Stimulated activated CD8-positive, alpha-beta memory T cell treated with anti-CD3 and anti-CD28 coated beads, Interleukin-7, amount 100 ng/mL, for 1 hour (primary cell): ENCODE results near the gene ADNP2.
"Not testable (repeated sequence)": the region's sequence is repeated elsewhere in the genome, so short reads cannot be mapped to it uniquely, and the experiment has no call there.

Experiments used
- DNase-seq, 2 donors: peaks; one replicate each; pipeline ENCODE4 v3.0.0-alpha.2; 2020; ENCODE audit warnings: low read depth in 2 of 2

ADNP2 gene

DNA sequence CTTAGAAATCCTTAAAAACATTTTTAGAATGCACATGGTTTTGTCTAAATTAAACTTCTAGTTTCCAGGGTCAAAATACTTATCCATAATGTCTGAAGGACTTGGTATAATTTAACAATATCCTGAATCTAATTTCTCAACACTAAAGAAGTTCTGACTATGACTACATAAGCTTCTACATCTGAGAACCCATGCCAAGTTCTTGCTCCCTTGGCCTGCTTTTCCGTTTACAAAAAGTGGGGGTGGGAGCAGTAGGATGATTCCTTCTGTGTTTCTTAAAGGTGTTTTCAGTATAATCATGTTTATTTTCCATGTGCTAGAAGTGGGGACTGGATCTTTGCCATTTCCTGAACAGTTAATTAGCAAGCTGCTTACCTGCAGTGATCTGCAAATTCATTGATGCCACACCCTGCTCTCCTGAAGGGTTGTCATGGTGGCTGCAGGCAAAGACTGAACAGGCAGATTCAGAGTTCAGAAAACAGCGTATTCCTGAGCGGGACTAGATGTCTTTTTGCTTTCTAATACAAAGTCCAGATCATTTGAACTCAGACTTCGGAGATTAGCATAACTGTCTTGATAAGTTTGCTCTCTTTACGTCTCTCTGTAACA, 36.2 kb downstream of the ADNP2 start:
- no peak for DNase-seq

DNA sequence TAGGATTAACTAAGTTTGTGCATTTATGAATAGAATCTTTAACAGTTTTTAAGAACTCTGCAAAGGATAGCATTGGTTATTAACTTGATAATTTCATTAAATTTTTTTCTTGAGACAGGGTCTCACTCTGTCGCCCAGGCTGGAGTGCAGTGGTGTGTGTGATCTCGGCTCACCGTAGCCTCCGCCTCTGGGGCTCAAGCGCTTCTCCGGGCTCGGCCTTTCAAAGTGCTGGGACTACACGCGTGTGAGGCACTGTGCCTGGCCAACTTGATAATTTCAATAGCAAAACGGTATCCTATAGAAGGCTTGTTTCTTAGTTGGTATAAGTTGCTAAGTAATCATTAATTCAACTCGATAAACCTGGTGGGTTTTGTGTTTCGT, 38.0 kb downstream of the ADNP2 start:
- DNase-seq: no peak

DNA sequence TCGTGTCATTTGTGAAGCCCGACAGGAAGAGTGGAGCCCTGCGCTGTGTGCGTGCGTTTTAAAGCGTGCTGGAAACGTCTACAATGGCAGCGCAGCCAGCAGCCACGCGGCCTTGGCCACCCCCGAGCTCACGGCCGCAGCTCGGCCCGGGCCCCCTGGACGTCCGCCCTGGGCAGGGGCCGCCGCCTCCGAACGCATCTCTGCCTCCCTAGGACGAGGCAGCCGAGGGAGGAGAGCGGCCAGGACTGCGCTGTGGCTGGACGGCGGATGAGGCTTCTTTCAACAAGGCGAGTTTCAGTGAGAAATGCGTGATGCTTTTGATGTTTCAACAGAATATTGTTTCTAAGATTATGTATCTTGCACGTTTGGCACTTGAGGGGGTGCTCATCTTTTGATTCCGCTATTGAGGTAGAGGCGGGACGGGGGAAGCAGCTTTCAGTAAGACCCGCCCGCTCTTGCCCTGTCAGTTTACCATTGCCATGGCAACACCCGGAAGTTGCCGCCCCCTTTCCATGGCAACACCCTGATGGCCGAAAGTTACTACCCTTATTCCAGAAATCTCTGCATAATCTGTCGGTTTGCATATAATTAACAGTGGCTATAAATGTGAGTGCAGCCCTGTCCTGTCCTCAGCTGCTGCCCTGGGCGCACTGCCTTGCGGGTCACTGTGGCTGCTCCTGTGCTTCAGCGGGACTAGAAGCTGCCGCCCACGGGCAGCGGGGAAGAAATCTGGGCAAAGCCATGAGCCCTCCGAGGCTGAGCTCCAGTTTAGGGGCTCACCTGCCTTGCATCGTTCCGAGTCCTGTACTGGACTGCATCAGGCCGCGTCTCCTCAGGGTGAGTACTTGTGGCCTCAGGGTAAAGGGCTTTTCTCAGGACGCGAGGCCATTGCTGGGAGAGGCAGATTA, 38.6 kb downstream of the ADNP2 start:
- peak; percentile 33 to 53 for DNase-seq

DNA sequence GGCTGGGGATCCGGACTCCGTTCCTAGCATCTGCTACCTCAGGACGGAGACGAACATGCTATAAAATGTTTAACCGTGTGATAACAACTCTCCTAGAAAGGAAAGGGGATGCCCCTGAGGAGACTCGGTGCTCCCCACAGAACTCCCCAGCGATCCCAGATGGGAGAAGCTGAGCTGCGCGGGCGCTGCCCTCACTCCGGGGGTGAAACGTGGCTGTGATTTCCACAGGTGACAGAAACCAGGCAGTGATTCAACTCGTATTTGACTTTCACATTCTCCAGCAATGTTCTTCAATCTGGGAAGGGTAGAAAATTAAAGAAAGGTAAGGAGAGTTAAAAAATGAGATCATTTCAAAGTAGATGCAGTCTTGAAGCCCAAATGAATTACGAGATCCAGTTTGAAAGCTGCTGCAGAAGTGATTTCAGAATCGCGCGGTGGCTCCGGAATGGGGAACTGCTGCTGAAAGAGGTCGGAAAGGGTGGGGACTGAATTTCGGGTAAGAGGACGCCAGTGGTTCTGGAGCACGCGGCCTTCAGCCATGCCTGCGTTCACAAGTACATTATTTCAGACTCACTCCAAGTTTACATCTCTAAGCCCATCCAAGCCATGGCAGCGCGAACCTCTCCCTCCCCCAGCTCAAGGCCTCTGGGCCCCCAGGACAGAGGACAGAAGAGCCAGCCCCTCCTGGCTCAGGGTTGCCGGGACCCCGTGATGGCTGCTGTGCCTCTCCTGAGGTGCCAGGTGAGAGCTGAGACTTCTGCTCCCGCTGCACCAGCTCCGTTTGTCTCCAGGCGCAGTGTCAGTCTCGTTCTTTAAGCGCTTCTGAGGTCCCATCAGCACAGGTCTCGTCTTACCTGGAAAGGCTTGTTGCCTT, 39.5 kb downstream of the ADNP2 start:
- DNase-seq: no peak

- no peak for DNase-seq
Measured at GRCh38 chr18:80149667-80150066, 40.6 kb downstream of the ADNP2 start.

- DNase-seq: no peak
Measured at GRCh38 chr18:80154293-80154692, 45.2 kb downstream of the ADNP2 start.

DNA sequence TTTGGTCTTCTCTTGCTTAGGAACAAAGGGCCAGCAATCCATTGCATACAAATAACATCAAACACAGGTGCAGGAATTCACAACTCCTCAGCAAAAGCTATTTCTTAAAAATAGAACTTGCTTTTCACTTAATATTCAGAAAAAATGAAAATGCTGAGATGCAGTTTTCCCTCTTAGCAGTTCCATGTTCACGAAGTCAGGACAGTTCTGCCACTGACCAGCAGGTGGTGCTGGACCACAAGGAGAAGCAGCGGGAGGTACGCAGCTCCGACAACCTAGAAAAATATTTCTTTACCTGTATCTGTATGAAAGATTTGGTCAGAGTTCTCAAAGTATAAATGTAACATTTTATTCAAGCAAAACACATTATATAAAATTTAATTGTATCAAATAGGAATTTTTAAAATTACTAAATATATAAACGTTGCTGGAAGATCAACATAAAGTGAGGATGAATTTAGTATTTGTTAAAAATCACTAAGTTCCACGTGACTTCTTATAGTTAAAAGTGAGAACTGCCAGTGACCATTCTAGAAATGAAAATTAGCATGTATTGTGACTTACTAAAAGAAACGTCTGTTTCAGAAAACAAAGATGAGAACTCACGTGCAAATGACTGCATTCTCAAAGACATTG, 48.8 kb downstream of the ADNP2 start:
- peak; percentile 44 to 67 for DNase-seq

DNA sequence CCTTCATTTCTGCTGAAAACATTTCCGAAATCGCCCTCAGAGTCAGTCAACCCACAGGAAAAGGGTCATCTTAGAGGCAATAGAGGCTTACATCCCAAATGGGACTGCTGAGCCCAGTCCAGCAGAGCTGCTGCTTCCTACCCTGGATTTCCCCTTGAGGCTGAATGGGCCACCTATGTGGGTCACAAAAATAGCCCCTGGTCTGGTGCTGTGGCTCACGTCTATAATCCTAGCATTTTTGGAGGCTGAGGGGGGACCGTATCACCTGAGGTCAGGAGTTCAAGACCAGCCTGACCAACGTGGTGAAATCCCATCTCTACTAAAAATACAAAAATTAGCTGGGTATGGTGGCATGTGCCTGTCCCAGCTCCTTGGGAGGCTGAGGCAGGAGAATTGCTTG, 49.3 kb downstream of the ADNP2 start:
- no peak for DNase-seq

GRCh38 chr18:80159713-80160636, 50.9 kb downstream of the ADNP2 start:
- no peak for DNase-seq

DNA sequence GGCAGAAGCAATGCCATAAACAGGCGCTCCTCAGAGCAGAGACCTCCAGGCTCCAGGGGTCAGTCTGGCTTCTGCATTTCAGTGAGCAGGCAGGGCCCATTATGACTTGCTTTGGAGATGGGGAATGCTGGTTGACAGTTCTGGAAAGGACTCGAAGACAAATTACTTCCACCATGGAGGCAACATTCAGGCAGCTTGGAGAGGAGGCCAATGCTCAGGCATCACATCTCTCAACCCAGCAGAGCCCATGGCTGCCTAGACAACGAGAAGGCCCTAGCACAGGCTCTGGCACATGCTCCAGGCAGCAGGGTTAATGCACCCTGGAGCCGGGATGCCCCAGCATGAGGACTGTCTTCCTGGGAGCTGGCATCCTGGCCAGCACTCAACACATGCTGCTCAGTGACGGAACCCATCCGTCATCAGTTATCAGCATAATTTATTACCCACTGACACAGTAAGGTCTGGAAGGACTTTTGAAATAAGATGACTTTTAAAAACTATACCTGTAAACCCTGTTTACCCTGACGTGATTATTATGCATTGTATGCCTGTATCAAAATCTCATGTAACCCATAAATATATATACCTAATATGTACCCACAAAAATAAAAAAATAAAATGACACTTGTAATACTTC, 52.8 kb downstream of the ADNP2 start:
- DNase-seq: no peak

DNA sequence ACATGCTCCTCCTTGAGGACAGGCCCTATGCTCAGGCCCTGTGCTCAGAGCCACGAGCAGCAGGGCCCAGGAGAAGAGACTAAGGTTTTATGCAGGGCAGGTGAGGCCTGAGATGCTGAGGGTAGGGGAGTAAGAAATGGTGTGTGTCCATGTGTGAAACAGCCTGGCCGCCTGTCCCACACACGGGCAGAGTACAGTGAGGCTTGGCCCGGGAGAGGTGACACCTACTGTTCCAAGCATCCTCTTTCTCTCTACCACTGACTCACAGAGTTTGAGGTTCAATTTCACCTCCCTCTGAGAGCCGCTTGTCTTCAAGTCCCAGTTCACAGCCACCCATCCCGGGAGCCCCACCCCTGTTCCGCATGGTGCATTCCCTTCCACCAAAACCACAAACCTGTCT, 54.1 kb downstream of the ADNP2 start:
- DNase-seq: no peak

GRCh38 chr18:80164727-80165355, 55.8 kb downstream of the ADNP2 start:
- DNase-seq: not testable (repeated sequence)

DNA sequence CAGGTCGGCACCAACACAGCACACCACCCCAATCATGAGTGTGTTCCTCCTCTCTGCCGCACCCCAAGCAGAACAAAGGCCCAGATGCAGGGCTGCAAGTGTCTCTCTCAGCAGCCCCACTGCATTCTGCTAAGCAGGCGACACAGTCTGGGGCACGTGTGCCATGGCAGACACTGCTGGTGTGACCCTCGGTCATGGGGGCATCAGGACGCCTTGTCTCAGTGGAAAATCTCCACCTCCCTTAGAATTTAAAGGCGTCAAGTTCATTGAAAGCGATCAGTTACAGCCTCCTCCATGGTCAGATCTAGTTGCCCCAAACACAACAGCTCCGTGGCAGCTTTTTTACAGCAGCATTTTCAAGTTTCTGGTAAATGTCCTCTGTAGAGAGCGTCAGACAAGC, 57.2 kb downstream of the ADNP2 start:
- no peak for DNase-seq

DNA sequence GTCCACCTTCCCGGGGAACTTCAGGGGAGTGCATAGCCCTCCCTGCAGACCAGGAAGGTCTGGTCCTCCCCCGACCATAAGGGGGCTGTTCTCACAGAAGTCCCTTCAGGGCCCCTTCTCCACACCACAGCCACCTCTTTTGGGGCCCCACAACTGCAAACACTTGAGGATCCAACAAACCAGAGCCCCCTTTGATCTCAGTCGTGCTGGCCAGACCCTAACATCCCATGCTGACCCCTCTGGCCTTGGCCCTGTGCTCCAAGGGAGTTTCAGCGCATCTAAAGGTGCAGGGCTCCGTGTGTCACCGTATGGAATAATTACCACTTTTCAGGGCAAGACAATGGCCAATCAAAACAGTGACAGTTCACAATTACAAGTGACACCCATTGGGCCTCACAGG, 57.7 kb downstream of the ADNP2 start:
- no peak for DNase-seq

DNA sequence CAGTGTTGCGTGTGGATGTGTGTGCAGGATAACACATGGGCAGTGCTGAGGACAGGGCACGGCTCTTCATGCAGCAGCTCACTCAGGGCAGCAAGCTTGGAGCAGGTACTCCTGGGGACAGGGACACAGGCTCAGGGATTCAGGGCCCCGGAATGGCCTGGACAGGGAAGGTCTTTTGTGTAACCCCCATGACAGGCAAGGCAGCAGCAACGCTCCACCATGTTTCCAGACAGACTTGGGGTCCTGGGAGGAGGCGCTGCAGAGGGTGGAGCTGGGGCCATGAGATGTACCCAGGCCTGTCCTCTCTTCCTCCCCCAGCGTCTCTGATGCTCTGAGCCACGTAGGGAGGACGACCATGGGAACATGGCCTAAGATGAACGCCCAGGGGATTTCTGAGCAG, 58.3 kb downstream of the ADNP2 start:
- no peak for DNase-seq

DNA sequence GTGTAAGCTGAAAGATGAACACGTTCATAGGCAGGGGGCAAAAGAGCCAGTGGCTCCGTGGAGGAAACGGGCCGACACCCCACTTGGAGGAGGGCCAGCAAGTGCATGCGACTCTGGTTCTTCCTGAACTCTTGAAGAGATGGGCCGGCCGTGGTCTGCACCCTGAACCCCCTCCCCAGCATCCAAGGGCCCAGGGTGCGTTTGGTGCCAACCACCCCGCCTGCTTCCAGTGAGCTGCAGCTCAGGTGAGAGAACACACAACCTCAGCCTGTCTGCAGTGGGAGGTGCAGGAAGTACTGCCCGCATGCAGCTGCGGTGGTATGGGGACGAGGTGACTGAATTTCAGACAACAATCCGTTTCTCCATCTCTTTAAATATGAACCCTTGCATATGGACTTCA, 58.9 kb downstream of the ADNP2 start:
- no peak for DNase-seq

- no peak for DNase-seq
Measured at GRCh38 chr18:80168346-80168745, 59.3 kb downstream of the ADNP2 start.

DNA sequence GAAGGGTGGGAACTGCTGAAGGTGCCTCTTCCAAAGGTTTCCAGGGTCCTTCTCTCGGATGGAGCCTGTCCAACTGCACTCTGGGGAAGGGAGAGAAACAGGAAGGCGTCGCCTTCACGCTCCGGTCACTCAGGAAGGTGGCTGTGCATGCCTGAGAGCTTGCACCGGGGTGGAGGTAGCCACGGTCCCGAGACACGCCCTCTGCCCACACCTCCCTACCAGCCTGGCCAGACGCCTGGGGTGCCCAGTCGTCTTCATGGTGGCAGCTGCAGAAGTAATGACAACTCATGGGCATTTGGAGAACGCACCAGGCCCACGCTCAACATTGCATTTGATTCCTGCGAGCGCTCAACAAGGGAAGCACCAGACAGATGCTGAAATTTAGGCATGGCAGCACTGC, 59.9 kb downstream of the ADNP2 start:
- no peak for DNase-seq

- no peak for DNase-seq
Measured at GRCh38 chr18:80169607-80170006, 60.5 kb downstream of the ADNP2 start.
